HG03097 (cell line): ENCODE measurements around the gene SLFNL1.

Experiments used
- ATAC-seq: cut with Tn5 transposase; IDR thresholded peaks from one replicate; pipeline ENCODE4 v1.9.1; 2021; ENCODE audit not compliant: unreplicated experiment, low FRiP score

The SLFNL1 gene

GRCh38 chr1:40966417-40966816 is 55.1 kb downstream of the SLFNL1 start:
- no peak for ATAC-seq
